GM12878 (cell line): ENCODE measurements around the gene HRC. TPM values are rescaled to one million over a fixed set of nuclear protein-coding genes. Genes with fewer than 3 reads are reported as not detected.

Source experiments
- ATAC-seq: fragments of 200-7000 bp; cut with Tn5 transposase; 3 replicates; pipeline ENCODE4 v1.9.1; 2020; ENCODE audit warnings: mild to moderate bottlenecking, moderate library complexity
- BruUV-seq: library from RNA; stranded (reverse); fragments of 400-500 nt; replicated peaks from 2 replicates; lab custom pipeline; 2021; lab: Mats Ljungman, UMichigan
- CTCF ChIA-PET: fragments of 300-600 bp; sonication (Branson Sonifier 250); formaldehyde crosslinking; extraction: SDS; loops from one replicate; lab custom pipeline; 2021; ENCODE audit warnings: inconsistent platforms; lab: Yijun Ruan, JAX
- POLR2A ChIA-PET: fragments of 350-600 bp; formaldehyde crosslinking; extraction: SDS; loops from one replicate; lab custom pipeline; 2021; ENCODE audit warnings: inconsistent platforms; lab: Charles Lee
- RAD21 ChIA-PET: fragments of 300-600 bp; sonication (Branson Sonifier 250); formaldehyde crosslinking; loops from one replicate; lab custom pipeline; 2023; ENCODE audit warnings: antibody characterized with exemption; ENCODE audit not compliant: unreplicated experiment; lab: Charles Lee
- SMC1A ChIA-PET: fragments of 300-600 bp; sonication (Branson Sonifier 250); formaldehyde crosslinking; loops from one replicate; lab custom pipeline; 2023; ENCODE audit not compliant: unreplicated experiment, uncharacterized antibody; lab: Charles Lee
- DNase-seq: peaks from one replicate; pipeline ENCODE4 v3.0.0-alpha.2; 2011; ENCODE audit warnings: low read depth, low spot score
- FAIRE-seq: peaks from 3 replicates; lab custom pipeline; 2011; peaks lifted over from hg19 to GRCh38; lab: Jason Lieb, UNC
- H2AFZ ChIP-seq: 2 replicates; pipeline ENCODE4 v1.6.0; 2011; ENCODE audit warnings: low read depth, low read length, control low read depth; ENCODE audit not compliant: control insufficient read depth
- H3K27ac ChIP-seq: 2 replicates; pipeline ENCODE4 v1.5.1; 2011; ENCODE audit warnings: control low read depth; ENCODE audit not compliant: control insufficient read depth, insufficient read depth
- H3K27me3 ChIP-seq, 2 experiments: replicated peaks in 1 of 2; 2 replicates each; pipeline versions ENCODE4 v1.6.0 to v1.6.1; 2011; ENCODE audit warnings: low read length in 1 of 2; ENCODE audit not compliant: control insufficient read depth in 2 of 2, insufficient read depth in 2 of 2
- H3K36me3 ChIP-seq, 2 experiments: 2 replicates each; pipeline ENCODE4 v1.5.1; 2011; ENCODE audit warnings: low read length in 1 of 2; ENCODE audit not compliant: control insufficient read depth in 2 of 2, insufficient read depth in 2 of 2
- H3K4me1 ChIP-seq: 2 replicates; pipeline ENCODE4 v1.6.1; 2011; ENCODE audit warnings: mild to moderate bottlenecking, low read length, moderate library complexity, mixed read lengths; ENCODE audit not compliant: control insufficient read depth, insufficient read depth
- H3K4me2 ChIP-seq: 2 replicates; pipeline ENCODE4 v1.6.0; 2011; ENCODE audit warnings: control low read depth; ENCODE audit not compliant: control insufficient read depth, insufficient read depth
- H3K4me3 ChIP-seq: fragments of 200-600 bp; sonication (generic); 2 replicates; pipeline ENCODE4 v1.5.1; 2016
- H3K79me2 ChIP-seq: 2 replicates; pipeline ENCODE4 v1.6.0; 2011; ENCODE audit warnings: low read length; ENCODE audit not compliant: control insufficient read depth, insufficient read depth
- H3K9ac ChIP-seq: 2 replicates; pipeline ENCODE4 v1.8.0; 2011; ENCODE audit warnings: low read length, control low read depth, mixed read lengths; ENCODE audit not compliant: control insufficient read depth, insufficient read depth
- H3K9me3 ChIP-seq: replicated peaks from 3 replicates; pipeline ENCODE4 v1.5.1; 2011; ENCODE audit warnings: mild to moderate bottlenecking, low read length; ENCODE audit not compliant: control insufficient read depth, insufficient read depth
- H4K20me1 ChIP-seq: 2 replicates; pipeline ENCODE4 v1.6.0; 2011; ENCODE audit not compliant: control insufficient read depth, insufficient read depth
- CTCF ChIP-seq, 3 experiments: IDR thresholded peaks in 2 of 3; conservative IDR thresholded peaks in 1 of 3; 2 replicates each; pipeline ENCODE4 v1.5.1; 2011; ENCODE audit warnings: low read depth in 3 of 3, low read length in 3 of 3, mild to moderate bottlenecking in 3 of 3, control low read depth in 2 of 3, moderate library complexity in 2 of 3, inconsistent platforms in 1 of 3, mixed read lengths in 1 of 3; ENCODE audit not compliant: control insufficient read depth in 2 of 3, insufficient read depth in 1 of 3; ENCODE audit errors: extremely low read depth in 1 of 3
- ETV6 ChIP-seq, 2 experiments: fragments of 450-650 bp in 1 of 2; IDR thresholded peaks in 1 of 2; conservative IDR thresholded peaks in 1 of 2; 2 replicates each; pipeline ENCODE4 v1.6.1; 2014; ENCODE audit warnings: antibody characterized with exemption in 1 of 2, borderline replicate concordance in 1 of 2, low read depth in 1 of 2, mild to moderate bottlenecking in 1 of 2, moderate library complexity in 1 of 2
- NFXL1 ChIP-seq: fragments of 450-650 bp; IDR thresholded peaks from 2 replicates; pipeline ENCODE4 v1.6.1; 2017; ENCODE audit warnings: antibody characterized with exemption, mild to moderate bottlenecking, borderline replicate concordance
- NR2C2 ChIP-seq: IDR thresholded peaks from 2 replicates; pipeline ENCODE4 v1.6.1; 2011; ENCODE audit warnings: borderline replicate concordance, low read depth; ENCODE audit not compliant: control insufficient read depth, insufficient read length
- SUPT20H ChIP-seq: IDR thresholded peaks from 2 replicates; pipeline ENCODE4 v1.6.1; 2011; ENCODE audit warnings: low read depth, mild to moderate bottlenecking, low read length, moderate library complexity, borderline replicate concordance; ENCODE audit not compliant: control insufficient read depth
- TARDBP ChIP-seq: IDR thresholded peaks from 2 replicates; pipeline ENCODE4 v1.6.1; 2016; ENCODE audit warnings: borderline replicate concordance
- WGBS: methylation state at CpG from one replicate; pipeline ENCODE4 v1.1.6; 2016; ENCODE audit warnings: low lambda C conversion rate; ENCODE audit not compliant: insufficient replicate concordance, insufficient coverage; ENCODE audit errors: missing lambda C conversion rate; 5-methylcytosine and 5-hydroxymethylcytosine counted together
- in situ Hi-C: fragments of 300-500 bp; cut with MboI; formaldehyde crosslinking; loops from 9 replicates; pipeline ENCODE4 v1.14.3; 2018; ENCODE audit warnings: mixed read lengths
- intact Hi-C: fragments of 100-400 bp; cut with micrococcal nuclease; formaldehyde crosslinking; loops from one replicate; pipeline ENCODE4 v1.14.2; 2022; ENCODE audit not compliant: unreplicated experiment
- polyA plus RNA-seq, 11 experiments: library from polyadenylated mRNA; depleted of rRNA in 4 of 11; unstranded in 6 of 11; stranded (reverse) in 5 of 11; fragments of >200 nt; fragmentation: Nextera tagmentation in 4 of 11; fragmentation: Illumina TruSeq in 1 of 11; extraction: Ambion mirVana in 4 of 11; extraction: Trizol in 1 of 11; gene quantifications; 1 replicate in 1 of 11; 2 replicates in 10 of 11; pipeline versions ENCODE4 v1.2.1 to v1.2.3, GENCODE V29; 2011 to 2016; ENCODE audit warnings: inconsistent platforms in 2 of 11, missing spikeins in 2 of 11, low read depth in 1 of 11
- total RNA-seq, 4 experiments: library from RNA; depleted of rRNA in 3 of 4; stranded (reverse); fragments of >200 nt in 3 of 4; fragmentation: Illumina TruSeq in 1 of 4; extraction: Trizol in 1 of 4; gene quantifications; 2 replicates each; pipeline versions ENCODE4 v1.2.1 to v1.2.3, GENCODE V29; 2013 to 2021
- TF ChIP-seq, protein P1 (sequence below): IDR thresholded peaks from 2 replicates; pipeline ENCODE4 v1.6.1; 2012; ENCODE audit warnings: improper control_type of control experiment, low read depth, low read length; ENCODE audit not compliant: insufficient replicate concordance

The HRC gene
- total and polyA plus RNA-seq, 10 of the 15 experiments (the other 5 are each of a cell fraction or from before 2014, with no cell fraction given), result 0.10 TPM; not detected in 9

DNA sequence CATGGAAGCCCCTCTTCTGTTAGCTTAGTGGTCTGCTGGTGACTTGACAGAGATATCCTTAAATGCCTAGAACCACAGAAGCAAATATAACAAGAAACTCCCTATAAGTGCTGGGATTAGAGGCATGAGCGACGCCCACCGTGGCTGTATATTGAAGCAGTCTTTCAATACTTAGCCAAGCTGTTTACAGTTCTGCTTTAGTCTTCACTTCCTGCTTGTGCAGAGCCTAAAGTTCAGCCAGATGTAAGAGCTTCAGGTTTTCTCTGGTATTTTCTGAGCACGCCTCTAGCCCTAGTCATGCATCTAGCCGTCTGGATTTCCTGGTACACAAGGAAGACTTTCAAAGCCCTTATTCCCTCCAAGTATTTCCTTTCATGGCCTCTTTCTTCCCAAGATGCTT, 30.9 kb upstream of the HRC start (continued):
- no peak for TF ChIP-seq CTCF (IDR thresholded peaks at IDR 0.05 in 2 of 3, conservative IDR thresholded peaks at IDR 0.05 in 1 of 3; ENCODE audit: control insufficient read depth in 2 of 3, extremely low read depth in 1 of 3, insufficient read depth in 1 of 3, low read depth in 3 of 3, low read length in 3 of 3)
- TF ChIP-seq SUPT20H, result no peak
- no peak for TF ChIP-seq ETV6 (conservative IDR thresholded peaks at IDR 0.05 in 1 of 2, IDR thresholded peaks at IDR 0.05 in 1 of 2; ENCODE audit: borderline replicate concordance in 1 of 2, low read depth in 1 of 2)
- TF ChIP-seq NFXL1, result no peak
- TF ChIP-seq, all 136 proteins: peak for 0

GRCh38 chr19:49182848-49183375, 27.7 kb upstream of the HRC start:
- H4K20me1 ChIP-seq, result no peaks in the 10 kb centered on the region
- no peak overlapping the region for H2AFZ ChIP-seq
- BruUV-seq, result no TSS peak
- ChIA-PET POLR2A (no interaction called here), SMC1A (no interaction called here)
- no peak for ATAC-seq
- H3K9ac ChIP-seq, result no peak overlapping the region
- no peak overlapping the region for H3K27ac ChIP-seq
- FAIRE-seq, result no peak
- H3K4me3 ChIP-seq, result no peak overlapping the region
- DNase-seq, result no peak
- WGBS, result 66% methylated on average over 20 of the region's 26 CpGs
- in situ Hi-C loops, result no loop called here
- no peaks in the 10 kb centered on the region for H3K27me3 ChIP-seq
- H3K9me3 ChIP-seq, result no peaks in the 10 kb centered on the region; the same call in 2 of the 3 replicates
- TF ChIP-seq NR2C2 (no peak), TARDBP (no peak)
- TF ChIP-seq, protein P1, sequence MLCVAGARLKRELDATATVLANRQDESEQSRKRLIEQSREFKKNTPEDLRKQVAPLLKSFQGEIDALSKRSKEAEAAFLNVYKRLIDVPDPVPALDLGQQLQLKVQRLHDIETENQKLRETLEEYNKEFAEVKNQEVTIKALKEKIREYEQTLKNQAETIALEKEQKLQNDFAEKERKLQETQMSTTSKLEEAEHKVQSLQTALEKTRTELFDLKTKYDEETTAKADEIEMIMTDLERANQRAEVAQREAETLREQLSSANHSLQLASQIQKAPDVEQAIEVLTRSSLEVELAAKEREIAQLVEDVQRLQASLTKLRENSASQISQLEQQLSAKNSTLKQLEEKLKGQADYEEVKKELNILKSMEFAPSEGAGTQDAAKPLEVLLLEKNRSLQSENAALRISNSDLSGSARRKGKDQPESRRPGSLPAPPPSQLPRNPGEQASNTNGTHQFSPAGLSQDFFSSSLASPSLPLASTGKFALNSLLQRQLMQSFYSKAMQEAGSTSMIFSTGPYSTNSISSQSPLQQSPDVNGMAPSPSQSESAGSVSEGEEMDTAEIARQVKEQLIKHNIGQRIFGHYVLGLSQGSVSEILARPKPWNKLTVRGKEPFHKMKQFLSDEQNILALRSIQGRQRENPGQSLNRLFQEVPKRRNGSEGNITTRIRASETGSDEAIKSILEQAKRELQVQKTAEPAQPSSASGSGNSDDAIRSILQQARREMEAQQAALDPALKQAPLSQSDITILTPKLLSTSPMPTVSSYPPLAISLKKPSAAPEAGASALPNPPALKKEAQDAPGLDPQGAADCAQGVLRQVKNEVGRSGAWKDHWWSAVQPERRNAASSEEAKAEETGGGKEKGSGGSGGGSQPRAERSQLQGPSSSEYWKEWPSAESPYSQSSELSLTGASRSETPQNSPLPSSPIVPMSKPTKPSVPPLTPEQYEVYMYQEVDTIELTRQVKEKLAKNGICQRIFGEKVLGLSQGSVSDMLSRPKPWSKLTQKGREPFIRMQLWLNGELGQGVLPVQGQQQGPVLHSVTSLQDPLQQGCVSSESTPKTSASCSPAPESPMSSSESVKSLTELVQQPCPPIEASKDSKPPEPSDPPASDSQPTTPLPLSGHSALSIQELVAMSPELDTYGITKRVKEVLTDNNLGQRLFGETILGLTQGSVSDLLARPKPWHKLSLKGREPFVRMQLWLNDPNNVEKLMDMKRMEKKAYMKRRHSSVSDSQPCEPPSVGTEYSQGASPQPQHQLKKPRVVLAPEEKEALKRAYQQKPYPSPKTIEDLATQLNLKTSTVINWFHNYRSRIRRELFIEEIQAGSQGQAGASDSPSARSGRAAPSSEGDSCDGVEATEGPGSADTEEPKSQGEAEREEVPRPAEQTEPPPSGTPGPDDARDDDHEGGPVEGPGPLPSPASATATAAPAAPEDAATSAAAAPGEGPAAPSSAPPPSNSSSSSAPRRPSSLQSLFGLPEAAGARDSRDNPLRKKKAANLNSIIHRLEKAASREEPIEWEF, result no peak
- TF ChIP-seq, all 136 proteins: peak for 0
- CTCF ChIA-PET, result interaction anchor here (1.8 kb wide), 1 partner anchor 15 kb away, joined by 5 read pairs; no protein-coding TSS in a partner anchor
- intact Hi-C loops, result no loop called here
- H3K4me1 ChIP-seq, result no peaks in the 10 kb centered on the region
- no peak overlapping the region for H3K4me2 ChIP-seq
- no peaks in the 10 kb centered on the region for H3K79me2 ChIP-seq
- RAD21 ChIA-PET, result no interaction called here
- no peaks in the 10 kb centered on the region for H3K36me3 ChIP-seq
